C1 segment of cervical spinal cord (tissue), 14 donors: ENCODE data around the gene NUMB.

Experiments used
- DNase-seq, 14 donors: peaks; one replicate each; lab custom pipeline; 2025; lab: John Stamatoyannopoulos, UW

The NUMB gene

GRCh38 chr14:73248108-73248868 is 210.1 kb downstream of the NUMB start:
- DNase-seq: no peak

DNA sequence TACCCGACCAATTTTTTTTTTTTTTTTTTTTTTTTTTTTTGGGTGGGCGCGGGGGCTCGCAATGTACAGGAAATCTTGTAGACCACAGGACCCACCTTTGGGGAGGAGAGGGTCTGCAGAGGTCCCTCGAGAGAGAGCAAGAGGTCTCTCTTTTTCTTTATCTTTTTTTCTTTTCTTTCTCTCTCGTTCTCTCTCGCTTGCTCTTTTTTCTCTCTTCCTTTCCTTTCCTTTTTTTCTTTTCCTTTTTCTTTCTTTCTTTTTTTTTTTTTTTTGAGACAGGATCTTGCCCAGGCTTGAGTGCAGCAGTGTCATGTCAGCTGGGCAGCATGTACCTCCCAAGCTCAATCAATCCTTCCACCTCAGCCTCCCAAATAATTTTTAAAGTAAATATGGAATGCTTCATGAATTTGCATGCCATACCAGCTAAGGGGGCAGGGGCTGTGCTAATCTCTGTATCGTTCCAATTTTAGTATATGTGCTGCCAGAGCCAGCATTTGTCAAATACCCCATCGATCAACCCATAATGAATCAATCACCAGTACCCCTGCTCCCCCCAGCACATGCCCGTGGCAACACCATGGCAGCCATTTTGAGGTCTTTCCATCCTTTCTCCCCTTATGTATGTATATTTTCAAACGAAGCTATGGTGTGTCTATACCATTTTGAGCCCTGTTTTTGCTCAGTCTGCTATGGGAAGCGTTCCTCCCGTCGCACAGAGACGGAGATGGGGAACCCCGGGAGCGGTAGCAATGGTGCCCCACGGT is 211.8 kb downstream of the NUMB start:
- DNase-seq: no peak

DNA sequence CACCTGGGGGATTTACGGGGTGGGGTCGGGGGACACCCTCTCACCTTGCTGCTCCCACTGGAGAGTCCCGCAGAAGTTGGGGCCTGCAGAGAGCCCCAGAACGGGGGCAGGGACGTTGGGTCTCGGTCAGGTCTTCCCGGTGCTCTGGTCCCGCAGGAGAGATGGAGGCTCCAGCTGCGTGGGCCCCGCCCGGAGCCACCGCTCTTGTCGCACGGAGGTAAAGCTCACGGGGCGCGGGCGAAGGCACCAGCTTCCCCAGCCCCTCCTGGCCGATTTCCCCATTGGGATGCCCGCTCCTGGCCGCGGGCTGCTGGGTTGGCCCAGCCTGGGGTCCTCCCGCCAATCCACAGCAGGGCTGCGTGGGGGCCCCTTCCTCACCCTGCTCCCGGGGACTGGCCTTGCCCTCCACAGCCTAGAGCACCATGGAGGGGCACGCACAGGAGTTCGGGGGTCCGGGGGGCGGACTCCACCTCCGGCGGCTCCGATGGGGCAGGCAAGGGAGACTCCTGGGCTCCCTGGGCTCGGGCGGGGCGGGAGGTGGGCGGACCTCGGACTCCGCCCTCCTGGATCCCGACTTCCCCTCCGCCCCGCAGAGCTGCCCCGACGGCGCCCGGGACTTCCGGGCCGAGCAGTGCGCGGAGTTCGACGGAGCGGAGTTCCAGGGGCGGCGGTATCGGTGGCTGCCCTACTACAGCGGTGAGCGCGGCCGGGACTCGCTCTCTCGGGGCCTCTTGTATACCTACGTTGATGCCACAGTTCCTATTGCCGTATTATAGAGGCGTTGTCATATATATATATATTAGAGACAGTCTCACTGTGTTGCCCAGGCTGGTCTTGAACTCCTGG is 212.6 kb downstream of the NUMB start:
- DNase-seq: peak in 1 of 14 donors; percentile 13

- no peak for DNase-seq
Measured at GRCh38 chr14:73244541-73245290, 213.6 kb downstream of the NUMB start.

- DNase-seq: no peak
Measured at GRCh38 chr14:73243748-73244147, 214.6 kb downstream of the NUMB start.

DNA sequence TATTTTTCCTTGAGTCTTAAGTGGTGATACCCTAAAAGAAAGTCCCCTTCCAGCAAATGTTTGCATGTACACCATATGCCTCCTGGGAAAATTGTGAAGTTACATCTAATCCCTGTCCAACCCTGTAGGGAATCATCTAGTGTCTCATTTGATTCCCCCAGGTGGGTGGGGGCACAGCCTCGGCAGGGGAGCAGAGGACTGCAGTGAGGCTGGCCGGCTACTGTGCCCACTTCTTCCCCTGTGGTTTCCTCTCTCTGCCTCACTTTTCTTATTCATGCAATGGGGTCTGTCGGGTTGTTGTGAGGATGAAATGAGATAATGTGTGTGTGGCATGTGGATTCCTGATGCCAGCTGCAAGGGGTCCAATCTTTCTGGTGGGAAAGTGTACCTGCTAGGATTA is 215.0 kb downstream of the NUMB start:
- no peak for DNase-seq

DNA sequence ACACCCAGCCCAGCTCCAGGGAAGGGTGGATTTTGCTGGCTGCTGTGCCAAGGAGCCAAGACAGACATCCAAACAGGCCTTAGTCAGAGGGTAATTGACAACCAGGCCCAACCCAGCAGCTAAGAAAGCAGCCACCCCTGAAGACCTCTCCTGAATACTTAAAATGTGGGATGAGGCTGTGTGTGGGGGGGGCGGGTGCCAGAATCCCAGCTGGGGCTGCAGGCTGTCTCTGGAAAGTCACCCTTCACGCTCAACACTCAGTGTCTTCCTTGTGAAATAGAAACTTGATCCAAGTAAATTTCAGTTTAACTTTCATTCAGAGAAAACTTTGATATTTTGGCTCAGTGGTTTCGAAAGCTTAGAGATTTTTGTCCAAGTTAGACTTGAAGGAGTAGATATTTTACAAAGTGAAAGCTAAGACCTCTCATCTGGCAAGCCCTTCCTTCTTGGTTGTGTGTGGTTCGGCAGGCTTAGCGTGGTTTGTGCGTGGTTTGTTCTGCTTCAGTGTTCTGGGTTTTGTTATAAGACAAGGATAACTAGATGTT is 215.9 kb downstream of the NUMB start:
- DNase-seq: peak in 4 of 14 donors; percentile 28 to 61 (median 40)

DNA sequence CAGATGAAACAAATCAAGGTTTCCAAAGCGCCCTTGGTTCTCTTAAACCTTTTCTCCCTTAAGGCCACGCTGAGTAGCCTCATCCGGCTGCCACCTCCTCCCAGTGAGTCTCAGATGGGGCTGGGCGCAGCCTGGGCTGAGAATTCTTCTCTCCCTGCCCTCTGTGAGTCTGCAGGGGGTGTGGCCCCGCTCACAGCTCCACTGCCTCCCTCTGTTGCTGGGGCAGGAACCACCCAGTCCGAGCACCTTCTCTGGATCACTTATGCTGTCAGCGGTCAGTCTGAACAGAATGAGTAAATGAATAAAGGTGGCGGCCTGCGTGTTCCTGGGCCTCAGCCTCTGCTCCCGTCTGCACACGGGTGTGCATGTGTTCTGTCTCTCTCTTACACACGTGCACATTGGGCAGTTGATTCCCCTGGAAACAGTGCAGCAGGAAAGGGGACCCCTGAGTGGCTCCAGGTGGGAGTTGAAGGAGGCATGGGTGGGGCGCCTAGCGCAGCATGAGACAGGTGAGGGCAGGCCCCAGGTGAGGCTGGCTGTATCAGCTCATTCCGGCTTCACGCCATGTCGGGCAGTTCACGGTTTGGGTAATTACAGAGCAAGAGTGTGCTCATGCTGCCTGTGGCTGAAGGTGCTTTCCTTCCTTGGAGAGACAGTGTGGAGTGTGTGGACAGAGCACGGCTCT is 216.7 kb downstream of the NUMB start:
- DNase-seq: no peak

GRCh38 chr14:73240816-73241480 is 217.4 kb downstream of the NUMB start:
- peak in 5 of 14 donors; percentile 15 to 33 (median 23) for DNase-seq

DNA sequence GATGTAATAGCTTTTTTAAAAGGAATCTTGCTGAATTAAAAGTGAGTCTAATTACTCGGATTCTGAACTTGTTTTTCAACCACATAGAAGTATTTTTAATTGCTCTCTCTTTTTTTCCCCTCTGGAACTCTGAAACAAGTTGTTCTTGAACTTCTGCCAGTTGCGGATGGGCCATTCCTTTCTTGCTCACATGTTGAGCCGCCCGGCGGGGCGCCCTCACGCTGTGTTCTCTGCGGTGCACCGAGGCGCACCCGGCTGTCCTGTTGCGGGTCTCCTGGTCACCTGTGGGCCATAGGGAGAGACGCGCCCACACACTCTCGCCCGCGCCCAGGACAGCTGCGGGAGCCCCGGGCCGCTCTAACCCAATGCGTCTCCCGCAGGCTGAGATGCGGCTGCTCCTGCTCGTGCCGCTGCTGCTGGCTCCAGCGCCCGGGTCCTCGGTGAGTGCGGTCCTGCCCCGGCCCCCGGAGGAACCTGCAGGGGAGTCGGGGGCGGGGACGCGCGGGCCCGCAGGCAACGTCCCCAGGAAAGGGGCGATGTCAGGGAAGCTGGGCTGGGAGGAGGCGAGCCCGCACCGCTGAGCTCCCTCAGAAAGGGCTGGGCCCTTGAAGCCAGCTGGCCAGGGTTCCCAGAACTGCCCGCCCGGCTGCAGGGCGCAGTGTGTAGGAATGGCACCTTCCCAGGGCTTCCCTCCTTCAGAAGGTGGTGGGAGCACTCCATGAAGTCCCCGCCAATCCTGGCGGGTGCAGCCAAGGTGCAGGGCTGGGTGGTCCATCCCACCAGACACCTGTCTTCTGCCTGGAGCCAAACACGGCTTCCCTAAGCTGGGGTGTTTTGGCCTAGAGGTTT is 218.7 kb downstream of the NUMB start:
- peak in 5 of 14 donors; percentile 12 to 73 (median 21) for DNase-seq

- DNase-seq: no peak
Measured at GRCh38 chr14:73238941-73239340, 219.4 kb downstream of the NUMB start.

DNA sequence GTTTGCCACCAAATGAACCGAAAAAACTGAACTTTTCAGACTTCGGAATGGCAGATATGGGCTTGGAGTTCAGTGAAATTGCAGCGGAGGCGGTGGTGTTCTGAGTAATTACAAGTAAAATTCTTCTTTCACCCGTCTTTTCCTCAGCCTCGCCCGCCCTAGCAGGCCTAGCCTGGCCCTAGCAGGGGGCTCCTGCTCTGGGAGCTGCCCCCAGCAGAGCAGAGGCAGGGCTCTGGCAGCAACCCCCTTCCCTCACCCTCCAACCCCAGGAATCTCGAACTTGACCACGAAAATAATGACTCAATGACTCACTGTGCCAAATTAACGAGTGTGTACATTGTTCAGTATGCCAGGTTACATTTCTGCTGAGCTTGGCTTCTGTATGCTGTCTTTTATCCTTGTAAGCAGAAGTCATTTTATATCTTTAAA is 219.9 kb downstream of the NUMB start:
- DNase-seq: no peak

GRCh38 chr14:73237786-73238423 is 220.4 kb downstream of the NUMB start:
- DNase-seq: no peak

GRCh38 chr14:73237219-73237785 is 221.0 kb downstream of the NUMB start, which contains the start of gene PAPLN:
PAPLN (plus strand) TSS chr14:73237506; CDS start chr14:73239779, 2,273 bp downstream.
- DNase-seq: peak in 1 of 14 donors; percentile 15

DNA sequence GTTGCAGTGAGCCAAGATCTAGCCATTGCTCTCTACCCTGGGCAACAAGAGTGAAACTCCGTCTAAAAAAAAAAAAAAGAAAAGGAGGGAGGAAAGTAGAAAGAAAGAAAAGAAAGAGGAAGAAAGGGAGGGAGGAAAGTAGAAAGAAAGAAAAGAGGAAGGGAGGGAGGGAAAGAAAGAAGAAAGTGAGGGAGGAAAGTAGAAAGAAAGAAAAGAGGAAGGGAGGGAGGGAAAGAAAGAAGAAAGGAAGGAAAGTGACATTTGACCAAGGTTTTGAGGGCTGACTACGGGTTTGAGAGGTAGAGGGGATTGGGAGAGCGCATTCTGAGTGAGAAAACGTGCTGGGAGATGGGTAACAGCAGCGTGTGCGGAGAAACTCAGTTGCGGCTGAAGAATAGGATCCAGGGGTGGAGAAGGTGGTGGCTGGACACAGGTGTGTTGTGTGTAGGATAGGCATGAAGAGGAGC is 221.6 kb downstream of the NUMB start:
- no peak for DNase-seq

GRCh38 chr14:73236157-73236556 is 222.2 kb downstream of the NUMB start:
- no peak for DNase-seq

DNA sequence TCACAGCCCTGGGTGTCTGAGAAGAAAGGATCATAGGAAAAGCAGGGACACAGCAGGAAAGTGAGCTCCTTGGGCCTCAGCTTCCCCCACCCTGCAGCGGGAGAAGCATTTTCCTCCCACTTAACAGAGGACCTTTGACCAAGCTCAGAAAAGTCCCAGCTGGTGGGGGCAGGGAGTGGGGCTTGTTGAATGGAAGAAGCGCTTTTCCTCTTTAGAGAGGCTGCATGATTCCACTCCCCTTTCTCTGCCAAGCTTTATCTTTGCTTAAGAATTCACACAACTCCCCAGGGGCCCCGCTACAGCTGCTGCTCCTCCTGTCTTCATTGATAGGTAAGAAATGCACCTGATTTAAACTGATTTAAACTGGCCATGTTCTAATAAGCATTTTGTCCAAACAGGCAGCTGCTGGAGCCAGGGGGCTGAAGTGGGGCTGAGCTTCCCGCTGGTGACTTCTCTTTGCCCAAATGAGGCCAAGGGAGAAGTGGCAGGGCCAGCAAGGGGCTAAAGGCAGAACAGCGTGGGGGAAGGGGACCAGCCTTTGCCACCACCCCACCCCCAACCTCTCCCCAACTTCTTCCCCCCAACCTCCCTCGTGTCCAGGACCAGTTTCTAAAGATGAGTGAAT is 222.7 kb downstream of the NUMB start:
- DNase-seq: no peak
